ENCODE results near the gene DNASE1L1.

The DNASE1L1 gene

DNA sequence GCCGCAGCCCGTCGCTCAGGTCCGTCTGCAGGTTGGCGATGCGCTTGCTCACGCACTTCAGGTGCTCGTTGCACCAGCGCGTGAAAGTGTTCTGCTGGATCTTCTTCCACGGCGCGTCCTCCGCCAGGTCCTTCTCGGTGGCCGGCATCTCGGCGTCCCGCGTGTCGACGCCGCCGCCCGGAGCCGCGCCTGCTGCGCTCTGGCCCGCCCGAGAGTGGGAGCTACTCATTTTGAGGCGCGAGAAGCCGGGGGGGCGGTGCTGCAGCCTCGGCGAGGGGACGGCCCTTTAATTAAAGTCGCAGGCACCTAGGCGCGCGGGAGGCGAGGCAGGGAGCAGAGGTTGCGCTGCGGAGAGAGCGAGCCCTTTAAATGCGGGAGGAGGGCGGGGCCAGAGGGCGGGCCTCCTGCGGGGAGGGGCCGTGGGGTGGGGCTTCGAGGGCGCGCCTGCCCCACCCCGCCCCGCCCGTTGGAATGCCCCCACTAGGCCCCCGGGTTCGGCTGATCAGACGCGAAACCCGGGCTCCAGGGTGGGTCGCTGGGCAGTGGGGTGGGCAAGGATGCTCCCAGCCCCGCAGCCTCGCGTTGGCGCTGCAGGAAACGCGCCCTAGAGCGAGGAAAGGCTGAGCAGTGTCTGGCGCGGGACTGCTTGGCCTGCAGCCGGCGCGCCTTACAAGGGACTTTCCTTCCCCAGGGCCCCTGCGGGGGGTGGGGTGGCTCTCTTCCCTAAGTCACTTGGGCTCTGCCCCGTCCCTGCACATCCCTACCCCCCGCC lies 37.9 kb downstream of the DNASE1L1 start:
- DNase-seq (ENCODE audit: low spot score), result peak; percentile 87
- TF ChIP-seq, protein P1, sequence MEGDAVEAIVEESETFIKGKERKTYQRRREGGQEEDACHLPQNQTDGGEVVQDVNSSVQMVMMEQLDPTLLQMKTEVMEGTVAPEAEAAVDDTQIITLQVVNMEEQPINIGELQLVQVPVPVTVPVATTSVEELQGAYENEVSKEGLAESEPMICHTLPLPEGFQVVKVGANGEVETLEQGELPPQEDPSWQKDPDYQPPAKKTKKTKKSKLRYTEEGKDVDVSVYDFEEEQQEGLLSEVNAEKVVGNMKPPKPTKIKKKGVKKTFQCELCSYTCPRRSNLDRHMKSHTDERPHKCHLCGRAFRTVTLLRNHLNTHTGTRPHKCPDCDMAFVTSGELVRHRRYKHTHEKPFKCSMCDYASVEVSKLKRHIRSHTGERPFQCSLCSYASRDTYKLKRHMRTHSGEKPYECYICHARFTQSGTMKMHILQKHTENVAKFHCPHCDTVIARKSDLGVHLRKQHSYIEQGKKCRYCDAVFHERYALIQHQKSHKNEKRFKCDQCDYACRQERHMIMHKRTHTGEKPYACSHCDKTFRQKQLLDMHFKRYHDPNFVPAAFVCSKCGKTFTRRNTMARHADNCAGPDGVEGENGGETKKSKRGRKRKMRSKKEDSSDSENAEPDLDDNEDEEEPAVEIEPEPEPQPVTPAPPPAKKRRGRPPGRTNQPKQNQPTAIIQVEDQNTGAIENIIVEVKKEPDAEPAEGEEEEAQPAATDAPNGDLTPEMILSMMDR (IDR thresholded peaks at IDR 0.05; ENCODE audit: borderline replicate concordance, control extremely low read depth, extremely low read depth, insufficient read depth, missing control alignments), result no peak
- in situ Hi-C loops (cut with MboI; ENCODE audit: low sequenced_read_pairs, unreplicated experiment), result no loop called here

- in situ Hi-C loops (cut with MboI; ENCODE audit: low sequenced_read_pairs, unreplicated experiment), result no loop called here
- DNase-seq (ENCODE audit: low spot score), result no peak
- TF ChIP-seq, protein P1 (IDR thresholded peaks at IDR 0.05; ENCODE audit: borderline replicate concordance, control extremely low read depth, extremely low read depth, insufficient read depth, missing control alignments), result no peak
Measured at GRCh38 chrX:154370300-154371016, 38.6 kb downstream of the DNASE1L1 start.

DNA sequence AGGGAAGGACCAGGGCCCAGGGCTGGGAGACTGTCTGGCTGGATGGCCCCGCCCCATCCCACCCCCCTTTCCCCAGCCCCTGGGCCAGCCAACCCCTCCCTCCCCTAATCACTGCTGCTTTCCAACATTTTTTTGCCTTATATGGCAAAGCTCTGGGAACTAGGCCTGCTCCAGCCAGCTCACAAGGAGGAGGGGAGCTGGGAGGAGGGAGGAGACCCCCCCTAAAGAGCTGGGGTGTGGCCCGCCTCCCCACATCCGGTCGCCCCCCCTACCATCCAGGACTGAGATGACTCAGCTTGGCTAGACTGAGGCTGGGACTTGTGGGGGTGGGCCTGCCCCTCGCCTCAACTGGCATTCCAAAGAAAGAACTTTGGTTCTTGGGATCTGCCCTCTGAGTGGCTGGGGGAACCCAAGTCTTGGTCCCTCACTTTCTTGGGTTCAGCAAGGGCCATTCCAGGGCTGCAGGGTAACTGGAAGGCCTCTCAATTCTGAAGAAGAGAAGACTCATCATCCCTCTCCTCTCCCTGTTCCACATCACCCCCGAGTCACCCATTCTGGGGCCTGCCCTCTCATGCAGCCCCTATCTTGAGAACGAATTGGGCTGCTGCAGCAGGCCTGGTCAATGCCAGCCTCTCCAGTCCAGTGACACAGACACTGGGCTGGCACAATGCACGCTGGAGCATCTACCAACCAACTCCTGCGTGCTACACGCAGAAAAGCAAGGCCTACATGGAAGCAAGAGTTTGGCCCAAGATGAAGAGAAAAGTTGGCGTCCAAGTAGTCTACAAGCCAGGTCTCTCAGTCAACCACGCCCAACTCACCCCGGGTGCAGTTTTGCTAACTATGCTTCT lies 39.4 kb downstream of the DNASE1L1 start:
- in situ Hi-C loops (cut with MboI; ENCODE audit: low sequenced_read_pairs, unreplicated experiment), result no loop called here
- TF ChIP-seq, protein P1 (IDR thresholded peaks at IDR 0.05; ENCODE audit: borderline replicate concordance, control extremely low read depth, extremely low read depth, insufficient read depth, missing control alignments), result no peak
- peak; percentile 51 for DNase-seq (ENCODE audit: low spot score)

- DNase-seq (ENCODE audit: low spot score), result peak; percentile 69
- TF ChIP-seq, protein P1 (IDR thresholded peaks at IDR 0.05; ENCODE audit: borderline replicate concordance, control extremely low read depth, extremely low read depth, insufficient read depth, missing control alignments), result no peak
- in situ Hi-C loops (cut with MboI; ENCODE audit: low sequenced_read_pairs, unreplicated experiment), result no loop called here
Measured at GRCh38 chrX:154368630-154369448, 40.2 kb downstream of the DNASE1L1 start.

DNA sequence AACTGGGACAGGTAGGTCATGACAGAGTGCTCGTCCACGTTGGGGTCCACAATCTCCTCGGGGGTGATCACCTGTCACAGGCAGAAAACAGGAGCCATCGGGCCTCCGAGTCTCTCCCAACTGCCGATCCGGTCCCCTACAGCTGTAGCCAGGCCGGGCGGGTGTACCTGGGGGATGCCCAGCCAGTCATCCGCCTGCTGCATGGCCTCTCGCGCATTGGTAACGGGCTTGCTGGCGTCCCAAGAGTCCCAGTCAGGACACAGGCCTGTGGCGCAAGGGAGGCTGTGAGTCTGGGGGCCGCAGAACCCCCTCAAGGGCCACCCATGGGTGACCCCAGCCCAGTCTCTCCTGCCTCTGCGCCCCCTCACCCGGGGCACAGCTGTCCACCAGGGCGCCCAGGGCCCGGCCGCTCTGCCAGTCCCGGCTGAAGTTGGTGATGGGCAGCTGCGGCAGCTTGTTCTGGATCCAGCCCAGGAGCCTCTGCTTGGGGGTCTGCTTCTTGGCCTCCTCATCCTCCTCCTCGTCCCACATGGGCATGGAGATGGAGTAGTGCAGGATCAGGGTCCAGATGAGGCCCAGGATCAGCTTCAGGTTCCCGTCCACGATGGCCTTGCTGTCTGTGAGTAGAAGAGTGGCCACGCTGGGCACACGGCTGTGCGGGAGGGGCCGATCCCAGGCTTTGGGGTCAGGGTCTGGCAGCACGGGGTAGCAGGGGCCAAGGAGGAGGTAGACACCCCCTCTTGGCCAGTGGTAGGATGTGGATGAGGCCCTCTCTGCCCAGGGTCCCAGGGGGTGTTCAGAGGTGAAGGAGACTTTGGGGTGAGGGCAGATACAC lies 41.4 kb downstream of the DNASE1L1 start:
- no peak for DNase-seq (ENCODE audit: low spot score)
- in situ Hi-C loops (cut with MboI; ENCODE audit: low sequenced_read_pairs, unreplicated experiment), result no loop called here
- TF ChIP-seq, protein P1 (IDR thresholded peaks at IDR 0.05; ENCODE audit: borderline replicate concordance, control extremely low read depth, extremely low read depth, insufficient read depth, missing control alignments), result no peak
